Panc1 (cell line): ENCODE results near the gene TEX26. TPM values are rescaled to one million over a fixed set of nuclear protein-coding genes. Genes with fewer than 3 reads are reported as not detected.
A peak's percentile ranks its signal among the peaks of the same experiment; 100 is the strongest.

Experiments used
- ATAC-seq: fragments of 200-7000 bp; cut with Tn5 transposase; 2 replicates; pipeline ENCODE4 v1.9.1; 2020; ENCODE audit warnings: mild to moderate bottlenecking, moderate library complexity
- BruUV-seq: library from RNA; stranded (reverse); fragments of 400-500 nt; replicated peaks from 2 replicates; lab custom pipeline; 2021; lab: Mats Ljungman, UMichigan
- CTCF ChIA-PET: fragments of 300-600 bp; sonication (Branson Sonifier 250); formaldehyde crosslinking; loops from one replicate; lab custom pipeline; 2022; ENCODE audit warnings: antibody characterized with exemption; lab: Charles Lee
- POLR2A ChIA-PET: fragments of 300-600 bp; sonication (Branson Sonifier 250); formaldehyde crosslinking; loops from one replicate; lab custom pipeline; 2022; ENCODE audit warnings: antibody characterized with exemption; lab: Charles Lee
- DNase-seq: peaks from one replicate; pipeline ENCODE4 v3.0.0-alpha.2; 2010; ENCODE audit warnings: low read depth, low spot score
- H3K27ac ChIP-seq: 2 replicates; pipeline ENCODE4 v1.5.1; 2011; ENCODE audit warnings: mild to moderate bottlenecking, low read length, inconsistent platforms
- H3K27me3 ChIP-seq: fragments of 200-500 bp; sonication (Bioruptor generic); 2 replicates; pipeline ENCODE4 v1.6.0; 2014; ENCODE audit warnings: low read length, inconsistent platforms; ENCODE audit not compliant: control insufficient read depth, insufficient read depth
- H3K36me3 ChIP-seq: fragments of 200-500 bp; sonication (Bioruptor generic); 2 replicates; pipeline ENCODE4 v1.5.1; 2014; ENCODE audit warnings: inconsistent platforms, mild to moderate bottlenecking, low read length, moderate library complexity; ENCODE audit not compliant: control insufficient read depth, insufficient read depth
- H3K4me1 ChIP-seq: 2 replicates; pipeline ENCODE4 v1.5.1; 2011; ENCODE audit warnings: inconsistent platforms, mild to moderate bottlenecking, low read length, moderate library complexity; ENCODE audit not compliant: control insufficient read depth, insufficient read depth
- H3K4me3 ChIP-seq, 2 experiments: 2 replicates each; pipeline ENCODE4 v1.5.1; 2011 to 2012; ENCODE audit warnings: low read depth in 2 of 2, low read length in 2 of 2, mild to moderate bottlenecking in 2 of 2, inconsistent platforms in 1 of 2, moderate library complexity in 1 of 2
- H3K9me3 ChIP-seq: fragments of 200-500 bp; sonication (Bioruptor generic); 2 replicates; pipeline ENCODE4 v1.5.1; 2014; ENCODE audit warnings: low read depth, mild to moderate bottlenecking, inconsistent platforms, low read length, moderate library complexity; ENCODE audit not compliant: control insufficient read depth, insufficient read depth
- CTCF ChIP-seq: fragments of 450-650 bp; IDR thresholded peaks from 2 replicates; pipeline ENCODE4 v1.5.1; 2017; ENCODE audit warnings: mild to moderate bottlenecking
- POLR2AphosphoS5 ChIP-seq: IDR thresholded peaks from 2 replicates; pipeline ENCODE4 v1.6.1; 2012; ENCODE audit warnings: mild to moderate bottlenecking, low read depth, low read length, moderate library complexity
- REST ChIP-seq, 2 experiments: IDR thresholded peaks; 2 replicates each; pipeline ENCODE4 v1.6.1; 2011 to 2012; ENCODE audit warnings: low read depth in 2 of 2, control low read depth in 1 of 2, low read length in 1 of 2, mild to moderate bottlenecking in 1 of 2, moderate library complexity in 1 of 2; ENCODE audit not compliant: insufficient read depth in 1 of 2
- SIN3A ChIP-seq: IDR thresholded peaks from 2 replicates; pipeline ENCODE4 v1.6.1; 2012; ENCODE audit warnings: low read depth, mild to moderate bottlenecking, low read length, moderate library complexity, borderline replicate concordance; ENCODE audit not compliant: insufficient read depth
- TCF7L2 ChIP-seq: IDR thresholded peaks from 2 replicates; pipeline ENCODE4 v1.6.1; 2011; ENCODE audit warnings: mild to moderate bottlenecking, low read depth, low read length, inconsistent platforms
- in situ Hi-C: cut with HindIII; loops from 2 replicates; pipeline ENCODE4 v1.10.0; 2016; ENCODE audit warnings: low sequenced_read_pairs, low pct_unique_long_range_greater_than_20kb
- intact Hi-C: fragments of 100-400 bp; cut with micrococcal nuclease; formaldehyde crosslinking; loops from one replicate; pipeline ENCODE4 v1.10.0; 2022; ENCODE audit not compliant: unreplicated experiment
- total RNA-seq: library from RNA; stranded (reverse); gene quantifications from one replicate; pipeline ENCODE4 v1.2.1, GENCODE V29; 2021; ENCODE audit not compliant: unreplicated experiment

TEX26 gene
- total RNA-seq, 1 experiment from 2014 or later: not detected

GRCh38 chr13:30906411-30907051 is 25.9 kb upstream of the TEX26 start:
- no peak overlapping the region for H3K27ac ChIP-seq
- no peaks in the 10 kb centered on the region for H3K9me3 ChIP-seq
- H3K4me3 ChIP-seq: peak overlapping the region; percentile 20 to 31
- in situ Hi-C loops: no loop called here
- intact Hi-C loops: no loop called here
- peaks cover 8% of the 10 kb centered on the region for H3K4me1 ChIP-seq
- ATAC-seq (peak; percentile 52), DNase-seq (no peak)
- peaks cover 13% of the 10 kb centered on the region for H3K27me3 ChIP-seq
- BruUV-seq: no TSS peak
- ChIA-PET POLR2A (interaction anchor here (0.5 kb wide), 1 partner anchor 56 kb away, joined by 6 read pairs; no protein-coding TSS in a partner anchor), CTCF (no interaction called here)
- H3K36me3 ChIP-seq: no peaks in the 10 kb centered on the region
- TF ChIP-seq CTCF: no peak
- TF ChIP-seq REST (IDR thresholded peaks at IDR 0.05; ENCODE audit: insufficient read depth in 1 of 2, low read depth in 2 of 2, low read length in 1 of 2): no peak
- TF ChIP-seq TCF7L2: no peak; the same call in none of the 2 replicates
- no peak for TF ChIP-seq POLR2AphosphoS5
- no peak for TF ChIP-seq SIN3A

GRCh38 chr13:30907121-30907861 is 25.2 kb upstream of the TEX26 start:
- DNase-seq (no peak), ATAC-seq (peak; percentile 66)
- TF ChIP-seq TCF7L2: no peak
- no peak for TF ChIP-seq CTCF
- no peak for TF ChIP-seq REST (IDR thresholded peaks at IDR 0.05; ENCODE audit: insufficient read depth in 1 of 2, low read depth in 2 of 2, low read length in 1 of 2)
- no peak for TF ChIP-seq POLR2AphosphoS5
- TF ChIP-seq SIN3A: no peak
- Histone ChIP-seq H3K27ac (no peak overlapping the region), H3K4me3 (no peak overlapping the region), H3K27me3 (peaks cover 13% of the 10 kb centered on the region), H3K4me1 (peaks cover 8% of the 10 kb centered on the region), H3K9me3 (no peaks in the 10 kb centered on the region), H3K36me3 (no peaks in the 10 kb centered on the region)
- ChIA-PET POLR2A (interaction anchor here (0.5 kb wide), 1 partner anchor 55 kb away, joined by 6 read pairs; no protein-coding TSS in a partner anchor), CTCF (no interaction called here)
- intact Hi-C loops (no loop called here), in situ Hi-C loops (no loop called here)
- BruUV-seq: no TSS peak
